H1 (cell line): Measurements from ENCODE around the gene PDIA2. TPM values are rescaled to one million over a fixed set of nuclear protein-coding genes. Genes with fewer than 3 reads are reported as not detected.

Source experiments
- CTCF ChIA-PET: fragments of 300-600 bp; sonication (Branson Sonifier 250); formaldehyde crosslinking; loops from one replicate; lab custom pipeline; 2021; ENCODE audit not compliant: partially characterized antibody; lab: Charles Lee
- POLR2A ChIA-PET: fragments of 300-600 bp; sonication (Branson Sonifier 250); formaldehyde crosslinking; loops from one replicate; lab custom pipeline; 2021; ENCODE audit warnings: inconsistent platforms; ENCODE audit not compliant: partially characterized antibody; lab: Charles Lee
- DNase-seq, 2 experiments: peaks; one replicate each; pipeline versions ENCODE4 v3.0.0 to v3.0.0-alpha.2; 2010 to 2022; ENCODE audit warnings: low spot score in 2 of 2, low read depth in 1 of 2, mixed read lengths in 1 of 2
- FAIRE-seq: peaks from 2 replicates; lab custom pipeline; 2011; peaks lifted over from hg19 to GRCh38; lab: Jason Lieb, UNC
- H2AFZ ChIP-seq: 2 replicates; pipeline ENCODE4 v1.8.1; 2012; ENCODE audit warnings: low read length, inconsistent platforms
- H2AK5ac ChIP-seq: 2 replicates; pipeline ENCODE4 v1.6.1; 2013; ENCODE audit warnings: low read depth, low read length
- H2BK120ac ChIP-seq: replicated peaks from 2 replicates; pipeline ENCODE3; 2013; ENCODE audit warnings: low read depth, low read length, inconsistent platforms
- H2BK12ac ChIP-seq: 2 replicates; pipeline ENCODE4 v1.6.1; 2013; ENCODE audit warnings: low read depth, low read length
- H2BK15ac ChIP-seq: 2 replicates; pipeline ENCODE4 v1.6.1; 2013; ENCODE audit warnings: low read length
- H2BK20ac ChIP-seq: 2 replicates; pipeline ENCODE4 v1.6.1; 2013; ENCODE audit warnings: low read length
- H2BK5ac ChIP-seq: 2 replicates; pipeline ENCODE4 v1.6.1; 2013; ENCODE audit warnings: low read depth, low read length
- H3K14ac ChIP-seq: 2 replicates; pipeline ENCODE4 v1.6.1; 2013; ENCODE audit warnings: inconsistent platforms; ENCODE audit not compliant: insufficient read length
- H3K18ac ChIP-seq: 2 replicates; pipeline ENCODE4 v1.6.1; 2013; ENCODE audit warnings: low read length; ENCODE audit errors: extremely low read depth
- H3K23ac ChIP-seq: 2 replicates; pipeline ENCODE4 v1.6.1; 2013; ENCODE audit warnings: inconsistent platforms; ENCODE audit not compliant: insufficient read length
- H3K23me2 ChIP-seq: 2 replicates; pipeline ENCODE4 v1.6.1; 2013; ENCODE audit warnings: low read depth, low read length
- H3K27ac ChIP-seq: 2 replicates; pipeline ENCODE4 v1.6.1; 2011; ENCODE audit warnings: low read depth, low read length, inconsistent platforms
- H3K27me3 ChIP-seq, 4 experiments: replicated peaks in 1 of 4; 1 replicate in 1 of 4; 2 replicates in 3 of 4; pipeline versions ENCODE4 v1.6.1 to v1.8.1; 2011 to 2013; ENCODE audit warnings: low read length in 3 of 4, mild to moderate bottlenecking in 3 of 4, inconsistent platforms in 2 of 4, mixed read lengths in 2 of 4, moderate library complexity in 1 of 4; ENCODE audit not compliant: control insufficient read depth in 3 of 4, insufficient read depth in 3 of 4; ENCODE audit errors: extremely low read depth in 1 of 4
- H3K36me3 ChIP-seq, 4 experiments: 2 replicates each; pipeline versions ENCODE4 v1.6.1 to v1.8.1; 2011 to 2013; ENCODE audit warnings: mild to moderate bottlenecking in 4 of 4, low read length in 3 of 4, moderate library complexity in 2 of 4, control low read depth in 1 of 4, inconsistent platforms in 1 of 4; ENCODE audit not compliant: insufficient read depth in 4 of 4, control insufficient read depth in 2 of 4
- H3K4ac ChIP-seq: replicated peaks from 2 replicates; pipeline ENCODE3; 2013; ENCODE audit warnings: low read length, low read depth, mixed read lengths, inconsistent platforms; ENCODE audit not compliant: insufficient read length
- H3K4me1 ChIP-seq, 4 experiments: replicated peaks in 1 of 4; 1 replicate in 1 of 4; 2 replicates in 3 of 4; pipeline versions ENCODE4 v1.6.1 to v1.8.1; 2011 to 2013; ENCODE audit warnings: low read length in 3 of 4, inconsistent platforms in 2 of 4, mixed read lengths in 1 of 4; ENCODE audit not compliant: insufficient read depth in 4 of 4, control insufficient read depth in 3 of 4
- H3K4me2 ChIP-seq, 2 experiments: 2 replicates each; pipeline versions ENCODE4 v1.6.1 to v1.8.1; 2011 to 2013; ENCODE audit warnings: low read depth in 2 of 2, low read length in 2 of 2, control low read depth in 1 of 2, inconsistent platforms in 1 of 2, mild to moderate bottlenecking in 1 of 2; ENCODE audit not compliant: insufficient read depth in 1 of 2
- H3K4me3 ChIP-seq, 4 experiments: fragments of 200-600, 300-600 bp in 1 of 4; sonication (generic), shearing (Covaris generic), sonication (Bioruptor Twin) in 1 of 4; 2 replicates each; pipeline versions ENCODE4 v1.5.1 to v1.8.1; 2011 to 2016; ENCODE audit warnings: low read length in 4 of 4, low read depth in 3 of 4, control low read depth in 2 of 4, inconsistent platforms in 2 of 4, mild to moderate bottlenecking in 2 of 4, mixed read lengths in 1 of 4, moderate library complexity in 1 of 4; ENCODE audit not compliant: insufficient read depth in 2 of 4; ENCODE audit errors: extremely low read depth in 1 of 4
- H3K56ac ChIP-seq: replicated peaks from 2 replicates; pipeline ENCODE3; 2013; ENCODE audit warnings: low read depth, mild to moderate bottlenecking, mixed read lengths, low read length, inconsistent platforms; ENCODE audit not compliant: insufficient read length
- H3K79me1 ChIP-seq: 2 replicates; pipeline ENCODE4 v1.6.1; 2013; ENCODE audit warnings: low read depth, low read length, control low read depth
- H3K79me2 ChIP-seq, 2 experiments: 2 replicates each; pipeline versions ENCODE4 v1.6.1 to v1.8.1; 2012 to 2013; ENCODE audit warnings: low read length in 2 of 2, mild to moderate bottlenecking in 2 of 2, inconsistent platforms in 1 of 2; ENCODE audit not compliant: insufficient read depth in 2 of 2, control insufficient read depth in 1 of 2
- H3K9ac ChIP-seq, 4 experiments: replicated peaks in 1 of 4; 1 replicate in 1 of 4; 2 replicates in 3 of 4; pipeline versions ENCODE4 v1.6.1 to v1.8.1; 2011 to 2013; ENCODE audit warnings: low read depth in 3 of 4, low read length in 3 of 4, control low read depth in 2 of 4, mild to moderate bottlenecking in 2 of 4, moderate library complexity in 2 of 4, inconsistent platforms in 1 of 4; ENCODE audit errors: extremely low read depth in 1 of 4
- H3K9me3 ChIP-seq, 2 experiments: 2 replicates each; pipeline versions ENCODE4 v1.6.1 to v1.8.1; 2012 to 2013; ENCODE audit warnings: mild to moderate bottlenecking in 2 of 2, moderate library complexity in 2 of 2, control low read depth in 1 of 2, inconsistent platforms in 1 of 2, low read depth in 1 of 2, low read length in 1 of 2, mixed read lengths in 1 of 2; ENCODE audit not compliant: insufficient read depth in 2 of 2
- H4K20me1 ChIP-seq, 2 experiments: replicated peaks in 1 of 2; 2 replicates each; pipeline versions ENCODE3 to v1.8.1; 2011 to 2013; ENCODE audit warnings: inconsistent platforms in 2 of 2, low read length in 2 of 2, mild to moderate bottlenecking in 1 of 2; ENCODE audit not compliant: insufficient read depth in 2 of 2, control insufficient read depth in 1 of 2
- H4K5ac ChIP-seq: 2 replicates; pipeline ENCODE4 v1.6.1; 2013; ENCODE audit warnings: low read length, low read depth, mixed read lengths, inconsistent platforms; ENCODE audit not compliant: insufficient read length
- H4K8ac ChIP-seq: 2 replicates; pipeline ENCODE4 v1.8.0; 2013; ENCODE audit warnings: mild to moderate bottlenecking, moderate library complexity, low read length, inconsistent platforms; ENCODE audit not compliant: insufficient read depth; ENCODE audit errors: extremely low read depth
- H4K91ac ChIP-seq: replicated peaks from 2 replicates; pipeline ENCODE3; 2013; ENCODE audit warnings: low read length, mixed read lengths, inconsistent platforms; ENCODE audit not compliant: insufficient read length
- RBBP5 ChIP-seq: IDR thresholded peaks from 2 replicates; pipeline ENCODE4 v1.7.1; 2012; ENCODE audit warnings: low read depth, mild to moderate bottlenecking, inconsistent platforms, low read length, moderate library complexity, borderline replicate concordance
- SP1 ChIP-seq: IDR thresholded peaks from 2 replicates; pipeline ENCODE4 v1.6.1; 2011; ENCODE audit warnings: low read depth, low read length
- WGBS, 2 experiments: shearing (Covaris generic) in 1 of 2; methylation state at CpG; one replicate each; pipeline versions ENCODE4 v1.1.6 to v1.1.7; 2013 to 2015; ENCODE audit warnings: low lambda C conversion rate in 2 of 2, mixed read lengths in 2 of 2, inconsistent platforms in 1 of 2, low coverage in 1 of 2, missing lambda C conversion rate in 1 of 2; ENCODE audit not compliant: insufficient replicate concordance in 2 of 2, insufficient coverage in 1 of 2, insufficient read length in 1 of 2; ENCODE audit errors: extremely low coverage in 1 of 2, missing lambda C conversion rate in 1 of 2; 5-methylcytosine and 5-hydroxymethylcytosine counted together
- polyA plus RNA-seq, 7 experiments: library from polyadenylated mRNA; depleted of rRNA in 3 of 7; stranded (reverse) in 5 of 7; unstranded in 2 of 7; fragments of >200 nt in 5 of 7; fragments of 200-250 nt in 2 of 7; gene quantifications; 1 replicate in 5 of 7; 2 replicates in 1 of 7; 4 replicates in 1 of 7; pipeline versions ENCODE4 v1.2.1 to v1.2.3, GENCODE V29; 2011 to 2013; ENCODE audit warnings: missing spikeins in 2 of 7, mixed read lengths in 2 of 7
- total RNA-seq: library from RNA; stranded (reverse); fragmentation: NEBNext Ultra II Directional; extraction: Animal tissue kit (Norgen Biotek cat#: 25700); gene quantifications from 2 replicates; pipeline ENCODE4 v1.2.1, GENCODE V29; 2021

PDIA2 gene
- total and polyA plus RNA-seq, 2 of the 8 experiments (the other 6 are each of a cell fraction or from before 2014, with no cell fraction given): 0.34 to 0.50 TPM

DNA sequence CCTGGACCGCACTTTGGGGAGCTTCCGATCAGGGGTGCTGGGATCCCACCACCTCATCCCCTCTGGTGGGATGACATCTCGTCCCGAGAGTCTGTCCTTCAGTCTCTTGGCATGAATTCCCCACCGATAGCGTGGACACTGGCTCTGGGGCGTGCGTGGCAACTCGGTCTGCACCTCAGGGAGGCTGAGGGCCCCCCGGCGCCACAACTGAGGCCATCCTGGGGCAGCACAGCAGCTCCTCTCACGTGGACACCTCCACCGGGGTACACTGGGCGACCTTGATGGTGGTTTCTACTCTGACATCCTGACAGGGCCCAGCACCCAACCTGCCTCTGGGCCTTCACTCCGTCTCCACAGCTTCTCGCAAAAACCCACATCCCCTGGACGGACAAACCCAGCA is 8.6 kb downstream of the PDIA2 start:
- no peak overlapping the region for H2AK5ac ChIP-seq
- no peak overlapping the region for H4K91ac ChIP-seq
- no peaks in the 10 kb centered on the region for H3K23me2 ChIP-seq
- H2BK5ac ChIP-seq: no peak overlapping the region
- no peak overlapping the region for H3K27ac ChIP-seq
- H3K4me3 ChIP-seq: no peak overlapping the region
- ChIA-PET POLR2A (interaction anchor here (0.6 to 1.3 kb wide), 3 partner anchors 10 to 60 kb away, joined by 3 read pairs; no protein-coding TSS in a partner anchor), CTCF (interaction anchor here (1.0 to 2.0 kb wide), 3 partner anchors 70 to 296 kb away, joined by 3 to 5 read pairs (median 4); no protein-coding TSS in a partner anchor)
- FAIRE-seq (no peak), DNase-seq (no peak)
- TF ChIP-seq RBBP5 (no peak), SP1 (no peak)
- no peak overlapping the region for H3K9ac ChIP-seq
- H3K4ac ChIP-seq: no peak overlapping the region
- H2BK15ac ChIP-seq: no peak overlapping the region
- no peaks in the 10 kb centered on the region; the same call in 1 of the 2 replicates for H3K79me1 ChIP-seq
- H2BK12ac ChIP-seq: no peak overlapping the region
- H4K20me1 ChIP-seq: peaks cover 0 to 6% of the 10 kb centered on the region in 2 experiments
- H3K9me3 ChIP-seq: peaks cover 0 to 1% of the 10 kb centered on the region in 2 experiments; a peak in 1 of 4 replicates
- H2BK120ac ChIP-seq: no peak overlapping the region
- H4K5ac ChIP-seq: no peak overlapping the region
- H3K4me1 ChIP-seq: no peaks in the 10 kb centered on the region
- WGBS, 2 experiments: 94% methylated on average over 11 of the region's 17 CpGs; no CpG with 5 or more reads in 1 of the 2 experiments
- H3K14ac ChIP-seq: no peak overlapping the region
- no peaks in the 10 kb centered on the region for H3K27me3 ChIP-seq
- no peak overlapping the region for H3K23ac ChIP-seq
- no peak overlapping the region for H2AFZ ChIP-seq
- no peak overlapping the region for H3K56ac ChIP-seq
- H4K8ac ChIP-seq: peak overlapping the region; percentile 68; the same call in 1 of the 2 replicates
- H3K4me2 ChIP-seq: no peak overlapping the region
- no peak overlapping the region for H2BK20ac ChIP-seq
- H3K36me3 ChIP-seq: peaks cover 7 to 24% (median 7%) of the 10 kb centered on the region in 4 experiments; a peak in 6 of 8 replicates
- no peak overlapping the region for H3K18ac ChIP-seq
- no peaks in the 10 kb centered on the region for H3K79me2 ChIP-seq
